ENCODE data around the gene KRTAP5-2.
"Not testable (repeated sequence)": the region's sequence is repeated elsewhere in the genome, so short reads cannot be mapped to it uniquely, and the experiment has no call there.

The KRTAP5-2 gene

GRCh38 chr11:1600626-1601025 lies 2.5 kb upstream of the KRTAP5-2 start:
- DNase-seq, result no peak
- Histone ChIP-seq H3K27ac (ENCODE audit: low read length) (no peak overlapping the region), H3K9ac (ENCODE audit: low read length) (no peak overlapping the region), H3K4me1 (ENCODE audit: low read length) (peaks cover 6% of the 10 kb centered on the region; the same call in 1 of the 2 replicates), H3K4me3 (ENCODE audit: low read length) (no peak overlapping the region), H2AFZ (ENCODE audit: low read length) (no peak overlapping the region), H3K9me2 (replicated peaks; ENCODE audit: insufficient read depth, low read length) (no peaks in the 10 kb centered on the region), H3K27me3 (replicated peaks; ENCODE audit: insufficient read depth, low read length) (peaks cover 99% of the 10 kb centered on the region), H3K36me3 (replicated peaks; ENCODE audit: insufficient read depth, low read length) (no peaks in the 10 kb centered on the region), H3K79me2 (ENCODE audit: low read length) (no peaks in the 10 kb centered on the region), H4K20me1 (ENCODE audit: insufficient read depth, low read length) (peaks cover 6% of the 10 kb centered on the region; the same call in 1 of the 2 replicates), H3K4me2 (ENCODE audit: low read depth, low read length) (no peak overlapping the region), H3F3A (ENCODE audit: insufficient read depth, low read length) (no peaks in the 10 kb centered on the region), H3K9me3 (replicated peaks; ENCODE audit: insufficient read depth, low read length) (no peaks in the 10 kb centered on the region)
- no peak for TF ChIP-seq EZH2phosphoT487 (IDR thresholded peaks at IDR 0.05; ENCODE audit: low read length)
- no peak for TF ChIP-seq EZH2 (optimal IDR thresholded peaks at IDR 0.05; ENCODE audit: low read depth, low read length)
- no peak for TF ChIP-seq CTCF (IDR thresholded peaks at IDR 0.05; ENCODE audit: low read length)

GRCh38 chr11:1598816-1599215 lies 722 bp upstream of the KRTAP5-2 start:
- no peak for DNase-seq
- TF ChIP-seq CTCF (IDR thresholded peaks at IDR 0.05; ENCODE audit: low read length) (no peak), EZH2phosphoT487 (IDR thresholded peaks at IDR 0.05; ENCODE audit: low read length) (no peak), EZH2 (optimal IDR thresholded peaks at IDR 0.05; ENCODE audit: low read depth, low read length) (no peak)
- Histone ChIP-seq H4K20me1 (ENCODE audit: insufficient read depth, low read length) (peaks cover 6% of the 10 kb centered on the region; the same call in 1 of the 2 replicates), H3K9me2 (replicated peaks; ENCODE audit: insufficient read depth, low read length) (no peaks in the 10 kb centered on the region), H3F3A (ENCODE audit: insufficient read depth, low read length) (no peaks in the 10 kb centered on the region), H3K4me1 (ENCODE audit: low read length) (no peaks in the 10 kb centered on the region), H2AFZ (ENCODE audit: low read length) (no peak overlapping the region), H3K27me3 (replicated peaks; ENCODE audit: insufficient read depth, low read length) (peaks cover 98% of the 10 kb centered on the region), H3K36me3 (replicated peaks; ENCODE audit: insufficient read depth, low read length) (no peaks in the 10 kb centered on the region), H3K4me2 (ENCODE audit: low read depth, low read length) (no peak overlapping the region), H3K27ac (ENCODE audit: low read length) (no peak overlapping the region), H3K4me3 (ENCODE audit: low read length) (no peak overlapping the region), H3K79me2 (ENCODE audit: low read length) (no peaks in the 10 kb centered on the region), H3K9me3 (replicated peaks; ENCODE audit: insufficient read depth, low read length) (no peaks in the 10 kb centered on the region), H3K9ac (ENCODE audit: low read length) (no peak overlapping the region)

- H3K27me3 ChIP-seq (replicated peaks; ENCODE audit: insufficient read depth, low read length), result peaks cover 98% of the 10 kb centered on the region
- H3K4me1 ChIP-seq (ENCODE audit: low read length); H4K20me1 ChIP-seq (ENCODE audit: insufficient read depth, low read length); H3K4me3 ChIP-seq (ENCODE audit: low read length); H3K9me3 ChIP-seq (replicated peaks; ENCODE audit: insufficient read depth, low read length); H3F3A ChIP-seq (ENCODE audit: insufficient read depth, low read length); H2AFZ ChIP-seq (ENCODE audit: low read length); H3K27ac ChIP-seq (ENCODE audit: low read length); H3K36me3 ChIP-seq (replicated peaks; ENCODE audit: insufficient read depth, low read length); H3K4me2 ChIP-seq (ENCODE audit: low read depth, low read length); H3K9me2 ChIP-seq (replicated peaks; ENCODE audit: insufficient read depth, low read length); H3K9ac ChIP-seq (ENCODE audit: low read length); H3K79me2 ChIP-seq (ENCODE audit: low read length); DNase-seq: not testable (repeated sequence)
Measured at GRCh38 chr11:1598406-1598805, 312 bp upstream of the KRTAP5-2 start.

GRCh38 chr11:1597331-1597993 lies 632 bp downstream of the KRTAP5-2 start:
- Histone ChIP-seq H3K9ac (ENCODE audit: low read length) (no peak overlapping the region), H3K4me3 (ENCODE audit: low read length) (no peak overlapping the region), H3F3A (ENCODE audit: insufficient read depth, low read length) (no peaks in the 10 kb centered on the region), H3K79me2 (ENCODE audit: low read length) (no peaks in the 10 kb centered on the region), H2AFZ (ENCODE audit: low read length) (no peak overlapping the region), H3K36me3 (replicated peaks; ENCODE audit: insufficient read depth, low read length) (no peaks in the 10 kb centered on the region), H3K4me2 (ENCODE audit: low read depth, low read length) (no peak overlapping the region), H3K4me1 (ENCODE audit: low read length) (no peaks in the 10 kb centered on the region), H3K9me2 (replicated peaks; ENCODE audit: insufficient read depth, low read length) (no peaks in the 10 kb centered on the region), H4K20me1 (ENCODE audit: insufficient read depth, low read length) (no peaks in the 10 kb centered on the region; the same call in 1 of the 2 replicates), H3K27me3 (replicated peaks; ENCODE audit: insufficient read depth, low read length) (peaks cover 98% of the 10 kb centered on the region), H3K9me3 (replicated peaks; ENCODE audit: insufficient read depth, low read length) (no peaks in the 10 kb centered on the region), H3K27ac (ENCODE audit: low read length) (no peak overlapping the region)
- DNase-seq, result no peak
- TF ChIP-seq EZH2phosphoT487 (IDR thresholded peaks at IDR 0.05; ENCODE audit: low read length), result no peak
- TF ChIP-seq CTCF (IDR thresholded peaks at IDR 0.05; ENCODE audit: low read length), result no peak
- no peak for TF ChIP-seq EZH2 (optimal IDR thresholded peaks at IDR 0.05; ENCODE audit: low read depth, low read length)

- H3K27me3 ChIP-seq (replicated peaks; ENCODE audit: insufficient read depth, low read length), result peaks cover 98% of the 10 kb centered on the region
- not testable (repeated sequence) for H3K9me2 ChIP-seq (replicated peaks; ENCODE audit: insufficient read depth, low read length); H4K20me1 ChIP-seq (ENCODE audit: insufficient read depth, low read length); H3K4me3 ChIP-seq (ENCODE audit: low read length); H3K4me2 ChIP-seq (ENCODE audit: low read depth, low read length); H3K9me3 ChIP-seq (replicated peaks; ENCODE audit: insufficient read depth, low read length); H2AFZ ChIP-seq (ENCODE audit: low read length); H3K9ac ChIP-seq (ENCODE audit: low read length); H3F3A ChIP-seq (ENCODE audit: insufficient read depth, low read length); H3K27ac ChIP-seq (ENCODE audit: low read length); H3K4me1 ChIP-seq (ENCODE audit: low read length); H3K36me3 ChIP-seq (replicated peaks; ENCODE audit: insufficient read depth, low read length); H3K79me2 ChIP-seq (ENCODE audit: low read length); DNase-seq
Measured at GRCh38 chr11:1596576-1597121, 1.4 kb downstream of the KRTAP5-2 start.

All from MM.1S (cell line).